Measurements from ENCODE around the gene C3orf52.

The C3orf52 gene

DNA sequence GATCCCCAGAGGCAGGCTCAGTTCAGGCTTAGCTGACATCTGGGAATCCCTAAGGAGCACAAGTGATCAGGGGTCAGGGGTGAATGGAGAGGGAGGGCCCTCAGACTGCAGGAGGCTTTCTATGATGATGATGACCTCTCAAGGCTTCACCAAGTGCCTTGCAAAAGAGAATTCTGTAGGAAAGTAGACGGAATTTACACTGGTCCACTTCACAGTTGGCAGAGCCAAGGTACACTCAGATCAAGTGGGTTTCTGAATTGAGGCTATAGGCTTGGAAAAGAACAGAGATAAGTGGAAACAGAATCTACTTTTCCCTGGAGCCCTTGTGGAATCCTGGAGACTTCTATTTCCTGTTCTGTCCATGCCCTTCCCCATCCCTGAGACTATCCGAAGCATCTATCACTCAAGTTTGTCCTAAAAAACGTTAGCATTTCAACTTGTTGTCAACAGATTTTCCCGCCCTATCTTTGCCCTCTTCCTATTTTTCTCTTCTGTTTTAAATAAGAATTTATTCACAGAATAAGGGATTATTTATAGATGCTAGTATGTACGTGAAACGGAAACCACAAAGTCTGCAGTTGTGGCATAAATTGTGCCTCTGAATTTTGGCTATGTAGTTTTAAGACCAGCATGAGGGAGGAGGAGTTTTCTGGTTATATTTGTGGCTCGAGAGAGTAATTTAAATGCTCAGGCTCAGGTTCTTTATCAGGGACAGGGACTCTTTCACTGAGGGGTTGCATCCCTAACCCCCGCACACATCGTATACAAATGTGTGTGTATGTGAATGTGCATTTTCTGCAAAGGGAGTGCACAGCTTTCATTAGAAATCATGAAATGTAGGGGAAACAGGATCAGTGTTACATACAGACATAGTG is 34.0 kb downstream of the C3orf52 start:
- DNase-seq = no peak

DNA sequence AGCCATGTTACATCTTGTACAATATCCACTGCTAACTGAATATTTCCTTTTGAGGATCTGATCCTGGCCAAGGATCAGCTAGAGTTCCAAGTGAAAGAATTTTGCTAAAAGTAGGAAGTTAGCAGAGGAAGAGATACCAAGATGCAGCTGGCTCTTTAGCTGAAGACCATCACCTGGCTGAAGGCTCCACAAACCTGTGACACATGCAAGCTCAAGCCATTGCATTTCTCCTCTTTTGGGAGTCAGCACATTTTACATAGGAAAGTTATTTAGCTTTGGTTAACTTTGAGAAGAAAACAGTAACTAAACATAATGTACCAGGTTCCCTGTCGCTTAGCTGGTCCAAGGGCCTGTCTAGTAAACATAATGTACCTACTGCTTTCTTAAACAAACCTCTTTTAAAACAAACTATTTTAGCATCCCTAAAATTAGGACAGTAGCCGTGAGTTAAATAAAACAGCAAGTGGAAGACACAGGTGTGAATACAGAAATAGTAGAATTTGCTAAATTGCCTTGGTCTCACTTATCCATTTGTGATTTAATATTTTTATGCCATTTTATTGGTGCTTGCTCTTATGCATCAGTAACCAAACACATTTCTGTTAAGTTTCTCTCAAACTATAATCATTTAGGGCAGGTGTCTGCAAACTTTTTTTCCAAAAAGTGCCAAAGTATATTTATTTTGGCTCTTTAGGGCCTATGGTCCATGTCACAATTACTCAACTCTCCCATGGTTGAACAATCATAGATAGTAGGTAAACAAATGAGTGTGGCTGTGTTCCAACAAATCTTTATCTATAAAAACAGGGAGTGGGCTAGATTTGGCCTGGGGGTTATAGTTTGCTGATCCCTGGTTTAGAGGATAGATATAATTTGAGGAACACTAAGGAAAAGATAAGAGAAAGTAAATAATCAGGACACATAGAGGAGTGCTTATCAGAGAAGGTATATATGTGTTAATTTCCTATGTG is 35.7 kb downstream of the C3orf52 start:
- no peak for DNase-seq

DNA sequence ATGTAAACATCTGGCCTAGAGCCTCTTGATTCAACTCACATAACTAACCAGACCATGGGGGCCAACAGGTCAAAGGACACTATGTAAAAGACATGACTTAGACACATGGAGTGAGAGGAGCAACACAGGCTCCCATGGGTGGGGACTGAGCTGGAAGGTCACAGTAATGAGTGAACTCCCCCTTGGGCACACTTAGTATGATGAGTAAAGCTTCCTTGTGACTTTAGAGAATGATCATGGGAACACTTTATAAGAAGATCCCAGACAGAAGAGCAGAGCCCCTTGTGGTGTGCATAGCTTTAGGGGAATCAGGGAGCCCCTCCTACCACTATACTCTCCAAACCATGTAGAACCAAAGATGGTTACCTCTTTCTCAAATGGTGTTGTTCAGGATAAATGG is 36.7 kb downstream of the C3orf52 start:
- DNase-seq = no peak

DNA sequence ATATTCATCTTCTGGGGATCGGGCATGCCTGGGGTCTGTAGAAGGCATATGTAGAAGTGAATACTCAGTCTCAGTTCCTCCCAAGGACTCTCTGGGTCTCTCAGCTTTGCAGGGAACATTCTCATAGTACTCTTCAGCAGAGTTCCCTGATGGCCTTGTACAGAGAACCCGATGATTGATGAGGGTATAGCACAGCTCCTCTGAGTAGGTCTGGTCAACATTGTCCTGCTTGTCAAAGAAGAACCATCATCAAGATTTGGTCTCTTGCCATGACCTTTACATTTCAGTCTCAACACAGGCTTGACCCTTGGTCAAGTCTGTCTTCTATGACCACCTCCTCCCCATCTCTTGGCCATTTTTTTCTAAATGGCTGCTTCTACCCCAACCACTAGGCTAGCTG is 37.4 kb downstream of the C3orf52 start:
- DNase-seq = no peak

DNA sequence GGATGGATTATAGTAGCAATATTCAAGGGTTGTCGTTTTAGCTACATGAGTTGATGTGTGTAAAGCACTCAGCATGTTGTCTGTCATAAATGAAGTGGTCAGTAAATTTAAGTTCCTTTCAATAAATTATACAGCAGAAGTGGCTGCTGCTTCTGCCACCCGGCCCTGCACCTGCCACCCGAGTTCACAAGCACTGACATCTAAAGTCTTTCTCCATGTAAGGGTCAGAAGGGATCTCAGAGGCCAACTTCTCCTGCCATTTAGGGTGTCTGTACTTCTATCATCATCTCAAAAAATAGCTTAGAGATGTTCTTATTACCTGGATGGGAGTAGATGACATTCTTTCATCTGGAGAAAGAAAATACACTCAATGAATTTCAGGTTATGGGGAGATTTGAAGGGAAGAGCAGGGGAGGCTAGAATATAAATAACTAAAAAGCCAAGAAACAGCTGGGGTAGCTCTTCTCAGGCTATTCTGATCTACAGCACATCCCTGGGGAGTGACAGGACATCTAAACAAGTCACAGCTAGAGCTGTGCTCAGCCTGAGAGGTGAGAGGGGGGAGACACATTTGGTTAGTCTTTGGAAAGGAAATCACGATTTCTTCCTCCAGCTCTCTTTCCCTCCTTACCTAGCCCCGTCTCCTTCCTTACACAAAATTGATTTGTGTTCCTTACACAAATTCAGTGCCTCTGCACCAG is 38.9 kb downstream of the C3orf52 start:
- no peak for DNase-seq

DNA sequence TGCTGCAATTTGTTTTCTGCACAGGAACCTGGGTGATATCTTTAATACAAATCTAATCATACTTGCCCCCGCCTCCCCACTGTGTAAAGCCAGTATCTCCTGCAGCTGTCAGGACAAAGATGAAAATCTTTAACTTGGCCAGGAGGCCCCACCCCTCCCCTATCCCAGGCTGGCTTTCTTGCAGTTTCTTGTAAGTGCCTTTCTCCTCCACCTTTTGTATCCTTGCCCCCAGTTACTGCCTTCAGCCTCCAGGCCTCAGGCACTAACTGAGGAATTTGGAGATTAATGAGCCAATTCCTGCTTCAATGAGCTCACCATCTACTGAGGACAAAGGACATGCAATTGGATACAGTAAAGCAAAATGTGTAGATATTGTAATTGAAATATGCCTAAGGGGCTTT is 40.3 kb downstream of the C3orf52 start:
- DNase-seq = no peak

DNA sequence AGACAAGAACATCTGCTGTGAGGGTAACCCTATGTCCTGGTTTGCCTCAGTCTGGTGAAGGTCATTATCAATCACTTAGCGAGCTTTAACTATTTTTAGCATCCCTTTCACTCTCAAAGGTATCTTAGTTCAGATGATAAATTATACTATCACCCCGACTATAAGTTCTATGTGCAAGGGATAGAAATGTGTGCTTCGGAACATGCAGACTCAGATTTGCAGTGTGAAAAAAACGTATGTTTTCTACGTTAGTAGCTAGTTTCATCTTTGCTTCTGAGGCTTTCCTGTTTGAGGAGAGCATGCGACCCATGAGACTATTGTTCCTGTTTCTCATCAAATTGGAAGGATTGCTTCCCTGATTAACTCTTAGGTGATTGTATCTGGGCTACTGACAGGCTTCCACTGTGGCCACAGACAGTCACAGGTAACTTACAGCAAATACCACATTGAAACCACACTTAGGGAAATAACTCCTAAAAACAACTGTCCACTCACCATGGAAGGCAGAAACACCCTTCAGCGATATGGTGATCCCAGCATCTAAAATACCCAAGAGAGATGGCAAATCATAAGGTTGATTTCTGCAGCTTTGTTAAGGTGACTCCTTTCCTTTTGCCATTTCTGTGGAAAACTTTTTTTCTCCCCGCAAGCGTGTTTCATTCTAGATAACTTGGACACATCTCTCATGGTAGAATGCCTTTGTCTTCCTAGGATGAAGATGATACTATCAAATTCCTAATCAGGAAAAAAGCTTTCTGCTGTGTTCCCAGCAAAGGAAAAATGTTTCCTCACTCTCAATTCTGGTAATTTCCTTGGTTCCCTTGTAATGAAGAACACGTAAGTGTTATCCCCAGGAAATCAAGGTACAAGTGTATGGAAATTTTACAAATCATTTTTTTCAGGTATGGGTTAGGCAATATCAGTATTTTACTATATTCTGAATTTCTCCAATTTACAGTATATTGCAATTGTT is 41.6 kb downstream of the C3orf52 start:
- DNase-seq = no peak

DNA sequence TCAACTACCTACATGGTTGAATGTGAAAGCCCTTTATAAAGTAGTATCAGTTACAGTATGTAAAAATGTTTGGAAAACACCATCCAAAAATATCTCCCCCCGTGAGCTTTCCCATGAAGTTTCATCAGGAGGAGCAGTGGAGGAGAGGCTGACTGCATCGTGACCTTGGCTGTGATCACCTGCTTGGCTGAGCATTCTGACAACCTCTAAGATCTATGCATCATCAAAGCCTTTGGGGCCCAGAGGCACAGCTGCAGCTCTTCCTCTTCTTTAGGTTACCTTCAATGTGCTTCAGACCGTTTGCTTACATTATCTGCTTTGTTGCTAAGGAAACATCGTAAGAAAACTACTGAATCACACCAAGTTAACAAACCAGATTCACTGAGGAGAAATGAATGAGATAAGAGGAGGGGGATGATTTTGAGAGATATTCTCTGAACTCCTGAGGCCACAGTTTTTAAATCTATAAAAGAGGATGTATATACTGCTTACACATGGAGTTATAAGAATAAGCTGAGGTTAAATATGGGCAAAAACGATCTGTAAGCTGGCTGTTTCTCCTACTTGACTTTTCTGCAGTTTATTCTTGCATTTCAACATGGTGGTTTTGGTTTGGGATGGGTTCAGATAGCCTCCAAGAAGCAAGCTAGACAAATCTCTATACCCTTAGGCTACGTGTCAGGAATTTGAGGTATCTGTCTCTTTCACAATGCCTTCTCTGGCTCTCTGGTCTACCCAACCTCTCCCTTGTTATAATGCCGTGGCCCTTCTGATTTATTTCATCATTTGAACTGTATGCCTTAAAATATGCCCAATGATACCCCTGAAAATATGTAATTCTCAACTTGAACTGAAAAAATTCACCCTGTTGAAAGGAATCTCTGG is 42.9 kb downstream of the C3orf52 start:
- DNase-seq = no peak

DNA sequence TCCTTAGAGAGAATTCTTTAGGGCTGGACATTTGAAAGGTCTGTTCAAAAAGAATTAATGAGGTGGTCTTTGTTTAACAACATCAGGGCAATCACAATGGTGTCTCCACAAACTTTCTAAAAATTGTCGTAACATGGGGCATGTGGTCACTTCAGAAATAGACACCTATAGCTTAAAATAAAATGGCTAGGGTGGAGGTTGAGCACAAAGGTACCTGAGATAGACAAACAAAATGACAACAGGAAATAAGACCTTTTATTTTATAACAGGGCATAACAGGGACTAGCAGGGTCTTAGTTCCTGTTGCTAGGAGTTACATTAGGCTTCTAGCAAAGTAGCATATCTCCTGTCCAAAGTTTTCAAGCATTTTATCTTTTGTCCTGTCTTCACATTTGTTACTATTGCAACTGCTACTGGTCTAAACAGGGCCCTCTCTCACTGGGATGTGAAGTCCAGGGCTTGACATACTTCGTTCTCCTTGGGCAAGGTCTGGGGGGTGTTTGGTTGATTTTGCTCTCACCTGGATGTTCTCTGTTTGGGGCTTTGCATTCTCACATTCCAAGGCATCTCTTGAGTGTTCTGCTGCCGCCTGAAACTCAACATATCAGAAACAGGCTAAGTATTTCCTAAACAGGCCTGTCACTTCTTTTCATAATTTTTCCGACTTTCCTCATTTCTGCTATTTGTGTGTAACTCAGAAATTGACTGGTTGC is 43.9 kb downstream of the C3orf52 start:
- no peak for DNase-seq

DNA sequence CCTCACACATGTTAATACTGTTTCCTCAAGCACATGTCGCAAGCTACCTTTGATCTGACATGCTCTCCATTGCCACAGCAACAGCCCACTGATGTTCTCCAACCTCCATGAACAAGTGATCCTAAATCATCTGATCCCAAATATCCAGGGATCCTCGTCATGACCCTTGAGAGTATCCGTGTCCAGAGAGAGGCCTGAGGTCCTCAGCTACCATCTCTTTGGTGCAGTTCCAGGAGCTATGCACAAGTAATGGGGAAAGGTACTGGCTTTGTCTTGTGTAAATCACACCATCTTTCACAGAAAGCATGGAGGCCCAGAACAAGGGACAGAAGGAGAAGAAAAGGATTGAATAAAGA is 44.4 kb downstream of the C3orf52 start:
- DNase-seq = no peak

DNA sequence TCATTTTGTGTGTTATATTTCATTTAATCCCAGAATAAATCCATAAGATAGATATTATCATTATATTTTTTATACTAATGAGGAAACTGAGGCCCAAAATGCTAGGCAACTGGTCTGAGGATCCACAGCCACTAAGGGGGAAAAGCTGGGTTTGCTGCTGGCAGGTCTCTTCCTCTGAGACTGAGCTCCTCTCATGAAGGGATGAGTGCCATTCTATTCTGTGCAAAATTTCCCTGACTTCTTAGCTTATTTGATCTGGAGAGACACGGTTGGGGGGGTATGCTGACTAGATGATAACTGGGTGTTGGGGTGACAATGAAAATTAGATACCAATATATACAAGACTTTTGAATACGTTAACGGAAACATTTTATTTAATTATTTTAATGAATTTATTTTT is 44.9 kb downstream of the C3orf52 start:
- DNase-seq = no peak

DNA sequence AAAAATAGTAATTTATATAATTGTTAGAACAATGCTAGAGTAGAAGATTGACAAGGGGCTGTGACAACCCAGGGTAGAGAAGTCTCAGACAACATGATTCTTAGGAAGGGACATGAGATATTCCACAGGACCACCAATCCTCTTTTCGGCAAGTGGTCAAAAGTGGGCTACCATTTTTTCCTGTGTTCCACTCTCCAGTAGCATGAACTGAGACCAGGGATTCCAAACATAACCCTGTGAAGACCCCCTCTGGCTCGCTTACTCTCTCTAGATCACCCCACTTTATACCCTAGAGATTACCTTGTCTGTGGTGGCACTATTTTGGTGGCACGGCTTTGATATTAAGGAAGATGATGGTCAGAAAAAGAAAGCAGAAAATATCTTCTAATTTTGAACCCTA is 45.9 kb downstream of the C3orf52 start:
- no peak for DNase-seq

DNA sequence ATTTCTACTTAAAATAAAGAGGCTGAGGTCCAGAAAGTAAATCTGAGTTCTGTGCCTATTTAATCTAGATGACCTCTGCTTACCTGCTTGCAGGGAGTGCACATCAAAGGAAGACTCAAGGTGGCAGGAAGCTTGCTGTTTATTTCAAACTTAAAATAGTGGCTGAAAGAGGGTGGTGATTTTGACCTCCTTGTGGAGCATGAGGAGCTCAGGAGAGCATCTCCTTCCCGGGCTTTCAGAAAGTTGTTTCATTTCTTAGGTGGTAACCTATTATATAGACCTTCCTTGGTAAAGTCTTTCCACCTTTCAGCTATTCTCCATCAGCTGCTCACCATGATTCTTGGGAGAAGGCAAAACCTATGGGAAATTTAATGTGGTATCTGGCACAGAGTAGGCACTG is 46.4 kb downstream of the C3orf52 start:
- DNase-seq = no peak

DNA sequence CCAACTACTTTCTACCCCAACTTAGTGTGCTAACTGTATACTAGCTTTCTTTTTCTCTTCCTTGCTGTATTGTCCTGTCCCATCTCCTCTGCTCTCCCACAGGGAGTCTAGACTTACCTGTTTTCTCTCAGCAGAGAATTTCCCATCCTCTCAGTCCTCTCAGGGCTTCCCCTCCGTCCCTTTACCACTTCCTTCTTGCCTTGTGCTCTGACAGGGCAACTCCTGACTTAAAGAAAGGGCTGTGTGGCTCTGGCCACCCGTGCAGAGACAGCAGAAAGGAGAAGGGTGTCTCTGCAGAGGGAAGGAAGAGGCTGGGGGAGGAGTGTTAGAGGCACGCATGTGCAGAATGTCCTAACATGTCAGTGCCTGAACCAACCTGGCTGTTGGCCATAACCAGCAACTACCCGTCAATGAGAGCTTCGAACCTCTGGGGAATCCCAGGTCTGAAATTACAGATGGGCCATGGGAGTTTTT is 46.8 kb downstream of the C3orf52 start, which contains the start of gene GCSAM:
Gene GCSAM, minus strand, starts transcription at position 274 of the 474 bp plus-strand sequence. Its CDS starts 128 bp downstream, at position 146.
- DNase-seq = no peak

DNA sequence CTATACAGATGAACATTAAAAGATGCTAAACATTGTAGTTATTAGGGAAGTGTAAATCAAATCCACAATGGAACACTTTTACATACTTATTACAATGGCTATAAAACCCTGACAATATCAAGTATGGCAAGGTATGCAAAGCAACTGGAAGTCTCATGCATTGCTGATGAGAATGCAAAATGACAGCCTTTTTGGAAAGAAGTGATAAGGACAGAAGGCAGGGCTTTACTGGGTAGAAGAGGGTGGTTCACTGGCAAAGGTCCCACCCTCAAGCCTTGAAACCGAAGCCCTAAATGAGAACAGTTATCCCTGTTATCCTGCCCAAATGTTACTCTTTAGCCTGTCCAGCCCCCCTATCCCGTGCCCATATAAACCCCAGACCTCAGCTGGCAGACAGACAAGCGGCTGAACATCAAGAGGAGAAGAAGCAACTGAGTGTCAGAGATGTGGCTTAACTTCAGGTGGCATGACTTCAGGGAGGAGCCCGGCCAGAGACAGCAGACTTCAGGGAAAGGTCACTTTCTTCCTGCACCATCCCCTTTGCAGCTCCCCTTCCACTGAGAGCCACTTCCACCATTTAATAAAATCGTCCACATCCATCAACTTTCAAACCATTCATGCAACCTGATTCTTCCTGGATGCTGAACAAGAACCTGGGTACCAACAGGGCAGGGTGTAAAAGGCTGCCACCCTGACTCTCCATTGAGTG is 47.6 kb downstream of the C3orf52 start:
- no peak for DNase-seq

DNA sequence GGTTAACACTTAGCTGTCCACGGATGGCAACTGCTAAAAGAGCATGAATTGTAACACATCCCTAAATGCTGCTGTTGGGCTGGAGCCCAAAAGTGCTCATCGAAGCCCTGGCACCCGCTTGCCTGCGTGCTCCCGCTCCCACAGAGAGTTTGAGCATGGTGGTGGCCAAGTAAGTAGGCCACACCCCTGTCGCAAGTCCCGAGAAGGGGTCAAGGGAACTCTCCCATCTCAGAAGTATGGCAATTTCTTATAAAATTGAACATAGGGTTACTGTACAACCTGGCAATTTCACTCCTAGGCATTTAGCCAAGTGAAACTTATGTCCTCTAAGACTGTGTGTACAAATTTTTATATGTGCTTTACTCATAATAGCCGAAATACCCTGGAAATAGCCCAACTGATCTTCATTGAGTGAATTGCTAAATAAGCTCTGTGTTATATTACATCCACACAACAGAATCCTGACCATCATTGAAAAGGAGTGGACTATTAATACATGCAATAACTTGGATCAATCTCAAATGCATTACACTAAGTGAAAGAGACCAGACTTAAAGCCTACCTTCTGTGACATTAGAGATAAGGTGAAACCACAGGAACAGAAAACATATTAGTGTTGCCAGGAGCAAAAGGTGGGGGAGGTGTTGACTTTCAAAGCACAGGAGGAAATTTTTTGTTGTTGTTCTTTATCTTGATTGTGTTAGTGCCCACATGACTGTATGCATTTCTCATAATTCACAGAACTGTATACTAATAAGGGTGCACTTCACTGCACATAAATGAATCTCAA is 48.3 kb downstream of the C3orf52 start:
- DNase-seq = no peak

DNA sequence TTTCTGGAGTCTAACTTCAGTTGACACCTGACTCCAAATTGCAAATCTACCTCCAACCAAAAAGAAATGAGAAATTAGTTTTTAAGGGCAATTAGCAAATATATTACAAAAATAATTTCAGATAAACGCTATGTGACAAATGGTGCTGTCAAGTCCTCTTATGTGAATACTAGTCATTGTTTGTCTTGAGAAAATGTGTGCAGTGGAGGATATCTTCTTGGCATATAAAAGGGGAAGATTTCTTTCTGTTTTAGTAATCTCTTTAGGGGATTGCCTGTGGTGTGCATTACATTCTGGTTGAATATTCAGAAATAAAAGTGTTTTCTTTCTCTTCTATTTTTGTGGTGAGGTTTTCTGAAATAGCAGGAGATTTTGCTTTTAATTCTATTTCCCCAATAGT is 49.9 kb downstream of the C3orf52 start:
- no peak for DNase-seq

DNA sequence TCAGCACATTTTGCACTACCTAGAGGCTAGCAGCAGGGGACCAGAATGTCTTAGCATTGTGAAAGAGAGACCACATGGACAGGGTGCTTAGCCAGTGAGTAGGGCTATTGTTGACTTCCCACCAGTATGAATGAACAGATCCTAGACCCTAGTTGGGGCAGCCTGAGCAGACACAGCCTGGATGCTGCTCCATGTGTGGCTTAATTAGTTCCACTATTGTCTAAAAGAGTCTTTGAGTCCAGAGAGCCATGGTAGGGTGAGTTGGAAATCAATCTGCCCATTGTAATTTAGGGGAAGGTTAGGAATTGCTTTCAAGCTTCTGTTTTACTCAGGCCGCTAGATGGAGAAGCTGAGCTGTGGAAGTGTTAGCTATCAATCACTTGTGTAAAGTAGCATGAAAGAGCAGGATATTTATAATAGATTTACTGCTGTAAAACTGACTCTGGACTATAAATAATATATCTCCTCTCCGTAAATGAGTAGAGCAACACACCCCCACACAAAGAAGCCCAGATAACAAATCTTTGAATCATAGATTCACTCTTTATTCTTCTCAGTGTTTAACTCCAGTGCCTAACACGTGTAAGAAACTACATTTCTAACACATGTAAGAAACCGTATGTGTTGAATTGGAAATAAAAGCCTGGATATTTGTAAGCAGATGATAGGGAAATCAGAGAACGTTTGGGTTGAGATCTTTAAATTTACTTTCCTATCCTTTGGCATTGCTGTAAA is 50.9 kb downstream of the C3orf52 start:
- peak in 1 of 2 experiments; percentile 53 for DNase-seq

All from NCI-H446 (cell line).